Stimulated activated CD8-positive, alpha-beta memory T cell treated with anti-CD3 and anti-CD28 coated beads, Interleukin-15, amount 100 ng/mL, for 48 hours (primary cell): ENCODE results near the gene SCNN1A.

ENCODE experiments used
- DNase-seq, 2 donors: peaks; one replicate each; pipeline ENCODE4 v3.0.0-alpha.2; 2020; ENCODE audit warnings: low read depth in 2 of 2

The SCNN1A gene

GRCh38 chr12:6317693-6318439 is 57.5 kb downstream of the SCNN1A start:
- DNase-seq, result no peak

DNA sequence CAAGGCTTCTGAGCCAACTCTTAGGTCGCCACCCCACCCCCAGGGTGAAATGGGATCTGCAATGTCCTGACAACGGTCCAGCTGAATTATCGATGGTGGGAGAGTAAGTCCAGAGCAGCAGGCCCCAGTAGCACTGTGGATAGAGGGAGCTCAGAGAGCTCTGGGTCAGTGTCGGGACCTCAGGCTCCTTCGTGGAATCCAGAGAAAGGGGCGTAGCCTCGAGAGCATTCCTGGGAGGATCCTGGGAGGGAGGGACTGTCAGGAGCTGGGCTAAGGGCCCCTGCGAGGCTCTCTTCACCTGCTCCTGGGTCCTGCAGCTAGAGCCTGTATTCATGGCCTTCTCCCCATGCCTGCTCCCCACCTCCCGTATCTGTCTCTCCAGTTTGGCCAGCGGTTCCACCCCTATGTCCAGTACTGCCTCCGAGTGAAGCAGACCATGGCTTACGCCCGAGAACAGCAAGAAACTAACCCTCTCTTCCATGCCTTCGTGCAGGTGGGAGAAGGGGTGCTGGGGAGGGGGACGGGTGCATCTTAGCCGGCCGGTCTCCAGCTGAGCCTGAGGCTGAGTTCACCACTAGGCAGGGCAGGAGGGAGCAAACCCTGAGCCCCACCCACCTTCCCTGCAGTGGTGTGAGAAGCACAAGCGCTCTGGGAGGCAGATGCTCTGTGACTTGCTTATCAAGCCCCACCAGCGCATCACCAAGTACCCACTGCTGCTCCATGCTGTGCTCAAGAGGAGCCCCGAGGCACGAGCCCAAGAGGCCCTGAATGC is 58.3 kb downstream of the SCNN1A start:
- DNase-seq, result no peak

- no peak for DNase-seq
These were observed 59.4 kb downstream of the SCNN1A start for GRCh38 chr12:6315704-6316597.

DNA sequence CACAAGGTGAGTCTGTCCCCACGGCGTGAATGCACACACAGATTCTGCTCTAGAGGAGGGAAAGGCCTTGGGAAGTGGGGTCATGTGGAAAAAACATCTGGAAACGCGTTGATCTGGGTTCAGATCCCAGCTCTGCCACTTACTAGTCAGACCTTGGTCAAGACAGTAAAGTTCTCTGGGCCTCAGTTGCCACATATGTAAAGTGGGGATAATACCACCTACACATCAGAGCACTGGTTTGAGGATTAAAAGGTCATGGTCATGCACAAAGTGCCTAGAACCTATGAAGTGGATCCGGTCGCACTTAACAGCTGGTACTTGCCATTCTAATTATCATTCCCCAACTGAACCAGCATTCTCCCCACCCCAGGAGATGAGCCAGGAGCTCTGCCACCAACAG is 60.2 kb downstream of the SCNN1A start:
- DNase-seq, result no peak

- DNase-seq, result no peak
These were observed 60.6 kb downstream of the SCNN1A start for GRCh38 chr12:6314776-6315175.

DNA sequence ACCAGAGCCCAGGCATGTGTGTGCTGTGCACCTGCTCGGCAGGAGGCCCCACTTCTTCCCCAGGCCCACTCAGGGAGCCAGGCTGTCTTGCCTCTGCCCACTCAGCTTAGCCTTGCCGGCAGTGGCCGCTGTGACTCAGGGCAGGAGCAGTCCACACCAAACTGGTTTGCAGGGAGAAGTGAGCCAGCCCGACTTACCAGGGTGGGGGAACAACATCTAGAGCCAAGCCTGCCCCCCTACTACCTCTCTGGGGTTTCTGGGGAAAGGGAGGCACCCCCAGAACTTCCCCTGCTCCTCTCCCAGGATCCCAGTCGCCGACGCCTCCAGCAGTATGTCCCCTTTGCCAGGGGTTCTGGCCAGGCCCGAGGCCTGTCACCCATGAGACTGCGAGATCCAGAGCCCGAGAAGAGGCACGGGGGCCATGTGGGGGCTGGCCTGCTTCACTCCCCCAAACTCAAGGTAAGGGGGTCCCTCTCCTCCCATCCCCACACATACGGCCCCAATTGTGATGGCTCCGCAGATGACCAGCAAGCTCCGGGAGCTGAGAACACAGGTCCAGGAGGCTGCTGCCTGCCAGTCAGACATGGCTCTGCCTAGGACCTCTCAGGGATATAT is 61.9 kb downstream of the SCNN1A start:
- DNase-seq, result no peak

DNA sequence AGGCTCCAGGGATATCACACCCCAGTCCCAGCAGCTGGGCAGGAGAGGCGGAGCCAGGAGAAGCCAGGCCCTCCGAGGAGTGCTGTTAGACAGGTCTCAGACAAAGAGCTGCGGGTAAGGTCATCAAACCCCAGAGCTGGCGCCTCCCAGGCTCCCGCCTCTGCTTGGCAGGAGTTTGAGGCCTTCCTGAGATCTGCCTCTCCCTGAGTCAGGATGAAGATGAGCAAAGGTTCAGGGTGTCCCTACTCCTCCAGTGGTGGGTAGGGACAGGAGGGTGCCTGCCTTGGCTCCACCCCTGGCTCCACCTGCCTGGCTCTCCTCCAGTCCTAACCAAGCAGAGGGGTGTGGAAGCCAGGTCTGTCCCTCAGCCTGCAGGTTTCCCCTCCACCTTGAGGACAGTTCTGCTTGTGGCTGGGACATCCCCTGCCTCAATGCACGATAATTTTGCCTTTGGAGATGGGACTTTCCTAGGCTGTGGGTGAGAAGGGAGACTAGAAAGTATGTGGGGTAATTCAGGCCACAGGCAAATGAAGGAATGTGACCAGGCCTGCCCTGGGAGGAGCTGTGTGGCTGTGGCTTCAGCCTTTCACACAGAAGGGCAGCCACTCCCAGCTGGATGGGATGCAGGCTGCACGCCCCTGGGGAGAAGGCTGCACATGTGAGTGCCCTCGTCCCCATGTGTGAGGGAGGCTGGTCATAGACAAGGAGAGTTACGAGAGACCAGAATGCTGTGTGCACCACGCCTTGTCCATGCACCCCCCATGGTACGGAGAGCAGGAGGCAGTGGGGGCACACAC is 62.6 kb downstream of the SCNN1A start:
- no peak for DNase-seq

GRCh38 chr12:6311822-6312528 is 63.4 kb downstream of the SCNN1A start:
- DNase-seq, result no peak

DNA sequence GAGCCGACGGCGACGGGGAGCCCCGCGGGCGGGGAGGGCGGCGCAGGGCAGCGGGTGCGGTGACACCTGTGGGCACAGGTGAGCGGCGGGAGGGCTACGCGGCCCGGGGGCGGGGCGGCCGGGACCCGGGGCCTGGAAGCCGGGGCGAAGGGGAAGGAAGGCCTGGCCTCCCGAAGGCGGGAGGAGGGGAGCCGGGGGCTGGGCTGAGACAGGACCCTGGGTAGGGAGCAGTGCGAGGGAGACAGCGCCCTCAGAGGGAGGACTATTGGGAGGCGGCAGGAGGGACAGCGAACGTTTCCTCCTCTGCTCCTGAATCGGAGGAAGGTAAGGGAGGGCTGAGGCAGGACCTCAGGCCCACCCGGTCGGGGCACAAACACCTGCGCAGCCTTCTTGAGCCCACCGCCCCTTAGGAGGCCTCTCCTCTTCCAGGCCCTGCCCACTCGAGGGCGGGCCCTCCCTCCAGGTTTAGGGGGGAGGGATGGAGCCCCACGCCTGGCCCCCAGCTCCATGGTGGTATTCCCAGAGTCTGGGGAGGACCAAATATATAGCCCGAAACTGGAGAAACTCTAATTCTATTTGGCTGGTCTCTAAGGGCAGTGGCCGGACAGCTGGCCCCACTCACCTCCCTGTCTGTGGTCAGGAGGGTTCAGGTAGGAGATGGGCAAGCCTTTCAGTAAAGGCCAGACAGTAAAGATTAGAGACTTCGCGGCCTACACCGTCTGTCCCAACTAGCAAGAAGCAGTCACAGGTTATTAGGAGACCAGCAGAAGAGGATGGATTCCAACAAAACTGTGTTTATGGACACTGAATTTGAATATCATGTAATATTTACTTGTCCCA is 64.4 kb downstream of the SCNN1A start:
- DNase-seq, result no peak

DNA sequence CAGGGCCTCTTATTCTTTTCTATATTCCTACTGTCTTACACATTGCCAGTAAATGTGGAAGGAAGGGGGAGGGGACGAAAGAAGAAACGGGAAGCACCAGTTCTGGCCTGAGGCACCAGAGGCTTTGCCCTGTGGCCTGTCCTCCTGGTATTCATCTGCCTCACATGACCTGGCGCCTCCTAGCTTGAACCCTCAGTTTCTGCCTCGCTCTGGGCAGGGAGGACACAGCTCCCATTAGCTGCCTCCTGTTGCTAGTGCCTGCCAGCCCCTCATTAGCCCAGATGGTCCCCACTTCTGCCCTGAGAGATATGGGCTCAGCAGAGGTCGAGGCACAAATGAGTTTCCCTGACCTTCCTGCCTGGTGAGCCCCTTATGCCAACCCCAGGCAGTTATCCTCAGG is 67.8 kb downstream of the SCNN1A start:
- DNase-seq, result no peak

GRCh38 chr12:6306599-6307220 is 68.7 kb downstream of the SCNN1A start:
- no peak for DNase-seq

DNA sequence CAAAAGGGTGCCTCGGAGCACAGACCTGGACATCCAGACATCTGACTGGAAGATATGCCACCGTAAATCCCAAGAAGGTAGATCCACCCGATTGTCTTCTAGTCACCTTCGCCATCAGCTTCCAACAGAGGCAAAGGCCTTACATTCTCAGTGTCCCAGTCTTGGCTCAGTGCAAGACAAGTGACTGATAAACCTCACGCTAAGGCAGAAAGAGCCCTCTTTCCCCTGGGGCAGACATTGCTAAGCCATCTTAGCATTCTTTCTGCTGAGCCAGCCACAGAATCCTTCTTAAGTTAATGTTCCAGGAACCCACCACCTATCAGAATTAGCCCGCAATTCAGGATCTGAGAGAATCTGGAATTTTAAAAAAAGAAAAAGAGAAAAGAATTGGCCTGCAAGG is 69.2 kb downstream of the SCNN1A start:
- no peak for DNase-seq

- no peak for DNase-seq
These were observed 72.3 kb downstream of the SCNN1A start for GRCh38 chr12:6303071-6303470.

GRCh38 chr12:6302621-6303020 is 72.7 kb downstream of the SCNN1A start:
- no peak for DNase-seq

GRCh38 chr12:6301721-6302120 is 73.6 kb downstream of the SCNN1A start:
- DNase-seq, result no peak

GRCh38 chr12:6297170-6297569 is 78.2 kb downstream of the SCNN1A start:
- no peak for DNase-seq
